Heart left ventricle (tissue), 16 donors: ENCODE measurements around the gene SIAH1. TPM values are rescaled to one million over a fixed set of nuclear protein-coding genes. Genes with fewer than 3 reads are reported as not detected.

ENCODE experiments used
- ATAC-seq, 4 donors: fragments of 200-7000 bp; cut with Tn5 transposase; one replicate each; pipeline ENCODE4 v1.9.1; 2020 to 2022; ENCODE audit warnings: moderate library complexity in 4 of 4, mild to moderate bottlenecking in 3 of 4, moderate number of reproducible peaks in 1 of 4
- DNase-seq, 5 donors: peaks; one replicate each; pipeline ENCODE4 v3.0.0-alpha.2; 2020
- H3K27ac ChIP-seq, 12 donors: fragments of 200-600 bp; sonication (generic) in 4 of 12; one replicate each; pipeline versions ENCODE4 v1.5.0 to v1.8.0; 2016 to 2022; ENCODE audit warnings: mild to moderate bottlenecking in 2 of 12
- H3K27me3 ChIP-seq, 9 donors: fragments of 200-600 bp; sonication (generic) in 2 of 9; one replicate each; pipeline versions ENCODE4 v1.5.1 to v1.8.0; 2016 to 2022; ENCODE audit warnings: mild to moderate bottlenecking in 3 of 9
- H3K36me3 ChIP-seq, 9 donors: fragments of 200-600 bp; sonication (generic) in 2 of 9; one replicate each; pipeline versions ENCODE4 v1.5.0 to v1.8.0; 2018 to 2022; ENCODE audit warnings: mild to moderate bottlenecking in 2 of 9
- H3K4me1 ChIP-seq, 12 donors: fragments of 200-600 bp; sonication (generic) in 4 of 12; one replicate each; pipeline versions ENCODE4 v1.5.0 to v1.8.0; 2016 to 2022; ENCODE audit warnings: mild to moderate bottlenecking in 3 of 12
- H3K4me3 ChIP-seq, 12 donors: fragments of 200-600 bp; sonication (generic) in 4 of 12; one replicate each; pipeline versions ENCODE4 v1.5.0 to v1.8.0; 2017 to 2022; ENCODE audit warnings: mild to moderate bottlenecking in 9 of 12, moderate library complexity in 4 of 12
- H3K9me3 ChIP-seq, 12 donors: fragments of 200-600 bp; sonication (generic) in 4 of 12; one replicate each; pipeline versions ENCODE4 v1.5.0 to v1.8.0; 2016 to 2022; ENCODE audit warnings: mild to moderate bottlenecking in 1 of 12
- CTCF ChIP-seq, 12 donors: fragments of 200-600 bp; sonication (generic) in 4 of 12; IDR thresholded peaks; one replicate each; pipeline versions ENCODE4 v1.5.0 to v1.8.0; 2018 to 2022; ENCODE audit warnings: antibody characterized with exemption in 12 of 12, mild to moderate bottlenecking in 5 of 12
- POLR2A ChIP-seq, 2 donors: fragments of 450-650 bp; IDR thresholded peaks; one replicate each; pipeline ENCODE4 v1.6.1; 2017; ENCODE audit warnings: antibody characterized with exemption in 2 of 2, mild to moderate bottlenecking in 2 of 2, moderate library complexity in 2 of 2
- WGBS, 4 donors: extraction: QIAGEN DNeasy Blood & Tissue Kit in 2 of 4; methylation state at CpG; one replicate each; pipeline versions ENCODE4 v1.1.5 to v1.1.7; 2013 to 2018; 5-methylcytosine and 5-hydroxymethylcytosine counted together
- intact Hi-C, 10 donors: fragments of 100-400 bp; cut with DNase I; formaldehyde crosslinking; loops; one replicate each; pipeline versions ENCODE4 v1.11.1 to v1.14.2; 2022
- polyA plus RNA-seq, 2 donors: library from polyadenylated mRNA; stranded (reverse); fragments of 200-250 nt; gene quantifications; one replicate each; pipeline ENCODE4 v1.2.3, GENCODE V29; 2013
- total RNA-seq, 9 donors: library from RNA; depleted of rRNA in 2 of 9; stranded (reverse); fragments of >200 nt in 2 of 9; fragmentation: NEBNext Ultra II Directional in 3 of 9; extraction: Animal tissue kit (Norgen Biotek cat#: 25700) in 3 of 9; gene quantifications; one replicate each; pipeline versions ENCODE4 v1.1.0 to v1.2.4, GENCODE V29; 2016 to 2023
- donor health status: ischemic (EF 13 %, LVEDD 7.1; RV severe dilation, severe dysfunction).
- donor health status: healthy with polysubstance abuse.
- donor health status: DM: no; HTN: yes; CAD: no.
- donor health status: DM: no; HTN: no; CAD: no.
- donor health status: ischemic (EF 25% LVEDD 6.9; RV normal size, moderate dysfunction).
- donor health status: ischemic (EF 25% LVEDD 5.7; RV mildly dilated, moderate dysfunction).
- donor health status: healthy.
- donor health status: DM: yes; HTN: yes; CAD: no.
- donor health status: ischemic (EF 35%, LVEDD 5.7; RV mildly dilated, moderate dysfunction).
- donor health status: nonischemic (EF 11% LVEDD 7.7; RV severe dilation, severe dysfunction).
- donor health status: DM: yes; HTN: yes; CAD: no.
- donor health status: PGD.
- donor health status: ischemic (EF 29% LVEDD 5.4; RV normal size, mild dysfunction).
- donor health status: nonischemic (EF 23%, LVEDD 6.1; RV moderate dilation, normal function).

The SIAH1 gene
- total and polyA plus RNA-seq, 11 donors: 10.1 to 21.5 (median 13.4) TPM

GRCh38 chr16:48323783-48324775 lies 61.1 kb downstream of the SIAH1 start:
- peaks cover 0 to 25% (median 8%) of the 10 kb centered on the region in 9 donors for H3K36me3 ChIP-seq
- WGBS, 4 donors: 77 to 82% (median 81%) methylated on average over 7 of the region's 7 CpGs
- H3K27me3 ChIP-seq: no peaks in the 10 kb centered on the region
- intact Hi-C loops: loop anchor here in 2 of 10 donors (5.0 to 10.0 kb wide), 2 partner anchors 43 to 49 kb away; no protein-coding TSS in a partner anchor
- ATAC-seq: no peak
- no peaks in the 10 kb centered on the region for H3K9me3 ChIP-seq
- DNase-seq: no peak
- no peak overlapping the region for H3K4me3 ChIP-seq
- no peak overlapping the region for H3K27ac ChIP-seq
- TF ChIP-seq CTCF (IDR thresholded peaks at IDR 0.05) (no peak), POLR2A (IDR thresholded peaks at IDR 0.05) (no peak)
- peaks cover 0 to 26% (median 12%) of the 10 kb centered on the region in 12 donors for H3K4me1 ChIP-seq

GRCh38 chr16:48321317-48322036 lies 63.7 kb downstream of the SIAH1 start:
- H3K4me1 ChIP-seq: peaks cover 3 to 42% (median 28%) of the 10 kb centered on the region in 12 donors
- intact Hi-C loops: loop anchor here in 2 of 10 donors (5.0 to 10.0 kb wide), 2 partner anchors 46 to 47 kb away; no protein-coding TSS in a partner anchor
- ATAC-seq: no peak

GRCh38 chr16:48318630-48319029 lies 66.6 kb downstream of the SIAH1 start:
- H3K27me3 ChIP-seq: no peaks in the 10 kb centered on the region
- H3K27ac ChIP-seq: peak overlapping the region in 11 of 12 donors; percentile 27 to 81 (median 62)
- peaks cover 0 to 6% (median 0%) of the 10 kb centered on the region in 12 donors for H3K9me3 ChIP-seq
- peaks cover 3 to 40% (median 26%) of the 10 kb centered on the region in 12 donors for H3K4me1 ChIP-seq
- 24 to 37% (median 26%) methylated on average over 4 of the region's 4 CpGs for WGBS, 4 donors
- intact Hi-C loops: loop anchor here in 1 of 10 donors (5.0 kb wide), 1 partner anchor 36 kb away; no protein-coding TSS in a partner anchor
- peaks cover 0 to 30% (median 13%) of the 10 kb centered on the region in 9 donors for H3K36me3 ChIP-seq
- ATAC-seq (peak; percentile 38 to 90 (median 84)), DNase-seq (peak in 4 of 5 donors; percentile 40 to 68 (median 50))
- peak overlapping the region in 1 of 12 donors; percentile 21 for H3K4me3 ChIP-seq
- TF ChIP-seq POLR2A (IDR thresholded peaks at IDR 0.05) (no peak), CTCF (IDR thresholded peaks at IDR 0.05) (no peak)

More at GRCh38 chr16:48321317-48322036, 63.7 kb downstream of the SIAH1 start:
- 88 to 94% (median 89%) methylated on average over 2 of the region's 2 CpGs for WGBS, 4 donors
- H3K27me3 ChIP-seq: no peaks in the 10 kb centered on the region
- H3K27ac ChIP-seq: no peak overlapping the region
- H3K36me3 ChIP-seq: peaks cover 0 to 25% (median 8%) of the 10 kb centered on the region in 9 donors
- no peak overlapping the region for H3K4me3 ChIP-seq
- no peaks in the 10 kb centered on the region for H3K9me3 ChIP-seq
- TF ChIP-seq CTCF (IDR thresholded peaks at IDR 0.05) (no peak), POLR2A (IDR thresholded peaks at IDR 0.05) (no peak)
- no peak for DNase-seq
